SK-N-SH (cell line): ENCODE measurements around the gene STRA8.

Experiments used
- CTCF ChIP-seq: fragments of 200-600 bp; sonication (generic); IDR thresholded peaks from 2 replicates; pipeline ENCODE4 v1.6.1; 2017; ENCODE audit warnings: antibody characterized with exemption, mild to moderate bottlenecking, moderate library complexity
- TEAD4 ChIP-seq: IDR thresholded peaks from 2 replicates; pipeline ENCODE4 v1.4.0; 2012; ENCODE audit warnings: mild to moderate bottlenecking, borderline replicate concordance; ENCODE audit not compliant: insufficient read depth

GRCh38 chr7:135185471-135186260 is 48.0 kb upstream of the STRA8 start:
- no peak for TF ChIP-seq TEAD4
- TF ChIP-seq CTCF = no peak
